ENCODE measurements around the gene GDI2.

DNA sequence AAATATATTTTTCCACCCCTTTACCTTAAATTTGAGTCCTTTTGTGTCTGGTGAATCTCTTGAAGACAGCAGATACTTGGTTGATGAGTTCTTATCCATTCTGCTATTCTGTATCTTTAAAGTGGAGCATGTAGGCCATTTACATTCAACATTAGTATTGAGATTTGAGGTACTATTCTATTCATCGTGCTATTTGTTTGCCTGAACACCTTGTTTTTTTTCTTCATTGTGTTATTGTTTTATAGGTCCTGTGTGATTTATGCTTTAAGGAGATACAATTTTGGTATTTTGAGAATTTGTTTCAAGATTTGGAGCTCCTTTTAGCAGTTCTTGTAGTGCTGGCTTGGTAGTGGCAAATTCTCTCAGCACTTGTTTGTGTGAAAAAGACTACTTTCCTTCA lies 29.9 kb downstream of the GDI2 start:
- TF ChIP-seq EZH2 (IDR thresholded peaks at IDR 0.05) = no peak
- TF ChIP-seq POLR2AphosphoS5 (IDR thresholded peaks at IDR 0.05; ENCODE audit: borderline replicate concordance, low read depth, low read length) = no peak
- no peak for TF ChIP-seq FOXP2 (optimal IDR thresholded peaks at IDR 0.05; ENCODE audit: control extremely low read depth, extremely low read length, insufficient read depth)

All from SK-N-MC (cell line).